ENCODE data around the gene STAMBPL1.

STAMBPL1 gene

DNA sequence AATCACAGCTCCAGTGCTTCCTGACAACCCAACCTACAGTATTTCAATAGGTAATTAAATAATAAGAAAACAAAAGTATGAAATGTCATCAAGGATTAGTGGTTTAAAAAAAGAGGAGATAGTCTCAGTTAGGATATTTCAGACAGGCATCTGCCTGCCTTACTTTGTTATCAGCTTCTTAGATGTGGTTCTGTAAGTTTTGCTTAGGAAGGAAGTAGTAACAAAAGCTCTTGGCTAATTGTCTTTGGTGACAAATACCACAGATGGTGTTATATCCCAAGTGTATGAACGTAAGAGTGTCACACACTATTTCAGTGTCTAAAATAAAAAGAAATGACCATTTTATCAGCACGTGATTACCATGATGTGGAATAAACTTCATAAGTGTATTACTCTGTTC, 82.3 kb downstream of the STAMBPL1 start:
- Histone ChIP-seq H3K79me2 (ENCODE audit: control insufficient read depth, insufficient read depth, low read length, unreplicated experiment) (no peaks in the 10 kb centered on the region), H3K36me3 (ENCODE audit: insufficient read depth, low read length) (no peaks in the 10 kb centered on the region), H3K4me1 (ENCODE audit: control insufficient read depth, insufficient read depth, low read length, unreplicated experiment) (no peaks in the 10 kb centered on the region), H3K27me3 (ENCODE audit: insufficient read depth, low read length) (no peaks in the 10 kb centered on the region), H3K4me3 (ENCODE audit: low read depth, low read length) (no peak overlapping the region), H3K27ac (ENCODE audit: low read depth, low read length) (no peak overlapping the region), H2AFZ (ENCODE audit: low read length, unreplicated experiment) (no peak overlapping the region)

DNA sequence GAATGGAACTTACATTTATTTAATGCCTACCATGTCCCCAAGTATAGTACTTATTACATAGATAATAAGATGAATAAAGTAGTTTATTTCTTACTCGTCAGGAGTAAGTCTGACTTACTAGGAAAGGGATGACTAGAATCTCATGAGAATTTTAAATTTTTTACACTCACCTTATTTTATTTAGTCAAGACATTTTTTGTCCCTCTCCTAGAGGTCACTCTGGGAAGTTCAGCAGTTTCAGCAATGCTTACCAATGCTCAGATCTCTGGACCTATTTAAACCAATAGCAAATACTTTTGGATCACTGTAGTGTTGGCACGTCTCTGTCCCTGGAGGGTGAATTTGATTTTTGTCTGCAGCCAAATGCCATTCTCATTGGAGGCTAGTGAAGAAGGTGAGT, 83.3 kb downstream of the STAMBPL1 start:
- no peaks in the 10 kb centered on the region for H3K79me2 ChIP-seq (ENCODE audit: control insufficient read depth, insufficient read depth, low read length, unreplicated experiment)
- H3K27ac ChIP-seq (ENCODE audit: low read depth, low read length), result no peak overlapping the region
- H3K4me1 ChIP-seq (ENCODE audit: control insufficient read depth, insufficient read depth, low read length, unreplicated experiment), result no peaks in the 10 kb centered on the region
- no peaks in the 10 kb centered on the region for H3K27me3 ChIP-seq (ENCODE audit: insufficient read depth, low read length)
- H3K36me3 ChIP-seq (ENCODE audit: insufficient read depth, low read length), result no peaks in the 10 kb centered on the region
- H3K4me3 ChIP-seq (ENCODE audit: low read depth, low read length), result no peak overlapping the region
- H2AFZ ChIP-seq (ENCODE audit: low read length, unreplicated experiment), result no peak overlapping the region

- no peaks in the 10 kb centered on the region for H3K27me3 ChIP-seq (ENCODE audit: insufficient read depth, low read length)
- no peak overlapping the region for H3K27ac ChIP-seq (ENCODE audit: low read depth, low read length)
- H3K36me3 ChIP-seq (ENCODE audit: insufficient read depth, low read length), result no peaks in the 10 kb centered on the region
- no peak overlapping the region for H3K4me3 ChIP-seq (ENCODE audit: low read depth, low read length)
- H3K4me1 ChIP-seq (ENCODE audit: control insufficient read depth, insufficient read depth, low read length, unreplicated experiment), result no peaks in the 10 kb centered on the region
- H3K79me2 ChIP-seq (ENCODE audit: control insufficient read depth, insufficient read depth, low read length, unreplicated experiment), result no peaks in the 10 kb centered on the region
- no peak overlapping the region for H2AFZ ChIP-seq (ENCODE audit: low read length, unreplicated experiment)
Measured at GRCh38 chr10:88964360-88964759, 84.3 kb downstream of the STAMBPL1 start.

GRCh38 chr10:88964869-88965415, 84.9 kb downstream of the STAMBPL1 start:
- H3K4me1 ChIP-seq (ENCODE audit: control insufficient read depth, insufficient read depth, low read length, unreplicated experiment), result no peaks in the 10 kb centered on the region
- no peaks in the 10 kb centered on the region for H3K27me3 ChIP-seq (ENCODE audit: insufficient read depth, low read length)
- H2AFZ ChIP-seq (ENCODE audit: low read length, unreplicated experiment), result no peak overlapping the region
- H3K79me2 ChIP-seq (ENCODE audit: control insufficient read depth, insufficient read depth, low read length, unreplicated experiment), result no peaks in the 10 kb centered on the region
- H3K4me3 ChIP-seq (ENCODE audit: low read depth, low read length), result no peak overlapping the region
- no peaks in the 10 kb centered on the region for H3K36me3 ChIP-seq (ENCODE audit: insufficient read depth, low read length)
- H3K27ac ChIP-seq (ENCODE audit: low read depth, low read length), result no peak overlapping the region

DNA sequence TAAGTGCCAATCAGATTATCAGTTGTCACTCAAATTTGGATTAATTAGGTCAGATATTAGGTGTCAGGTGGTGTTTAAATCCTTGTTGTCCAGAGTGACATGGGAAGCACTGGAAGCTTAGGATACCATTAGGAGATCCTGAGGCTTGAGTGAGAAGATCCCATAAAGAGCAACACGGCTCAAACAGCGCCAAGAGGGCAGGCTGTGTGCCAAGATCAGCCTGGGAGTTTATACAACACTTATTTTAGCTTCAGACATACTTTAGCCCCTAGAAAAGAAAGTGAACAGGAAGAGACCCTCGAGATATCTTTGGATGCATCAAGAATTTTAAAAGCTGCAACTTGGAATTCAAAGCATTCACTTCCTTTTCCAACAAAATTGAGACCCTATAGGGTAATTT, 86.8 kb downstream of the STAMBPL1 start:
- Histone ChIP-seq H3K4me1 (ENCODE audit: control insufficient read depth, insufficient read depth, low read length, unreplicated experiment) (no peaks in the 10 kb centered on the region), H3K4me3 (ENCODE audit: low read depth, low read length) (no peak overlapping the region), H3K79me2 (ENCODE audit: control insufficient read depth, insufficient read depth, low read length, unreplicated experiment) (no peaks in the 10 kb centered on the region), H2AFZ (ENCODE audit: low read length, unreplicated experiment) (no peak overlapping the region), H3K27me3 (ENCODE audit: insufficient read depth, low read length) (no peaks in the 10 kb centered on the region), H3K27ac (ENCODE audit: low read depth, low read length) (no peak overlapping the region), H3K36me3 (ENCODE audit: insufficient read depth, low read length) (no peaks in the 10 kb centered on the region)

- Histone ChIP-seq H3K4me3 (ENCODE audit: low read depth, low read length) (no peak overlapping the region), H3K79me2 (ENCODE audit: control insufficient read depth, insufficient read depth, low read length, unreplicated experiment) (no peaks in the 10 kb centered on the region), H3K4me1 (ENCODE audit: control insufficient read depth, insufficient read depth, low read length, unreplicated experiment) (peaks cover 2% of the 10 kb centered on the region), H2AFZ (ENCODE audit: low read length, unreplicated experiment) (no peak overlapping the region), H3K36me3 (ENCODE audit: insufficient read depth, low read length) (no peaks in the 10 kb centered on the region), H3K27ac (ENCODE audit: low read depth, low read length) (no peak overlapping the region), H3K27me3 (ENCODE audit: insufficient read depth, low read length) (no peaks in the 10 kb centered on the region)
Measured at GRCh38 chr10:88968391-88968790, 88.3 kb downstream of the STAMBPL1 start.

- peaks cover 14% of the 10 kb centered on the region for H3K4me1 ChIP-seq (ENCODE audit: control insufficient read depth, insufficient read depth, low read length, unreplicated experiment)
- H3K36me3 ChIP-seq (ENCODE audit: insufficient read depth, low read length), result no peaks in the 10 kb centered on the region
- H3K79me2 ChIP-seq (ENCODE audit: control insufficient read depth, insufficient read depth, low read length, unreplicated experiment), result no peaks in the 10 kb centered on the region
- no peak overlapping the region for H3K4me3 ChIP-seq (ENCODE audit: low read depth, low read length)
- no peaks in the 10 kb centered on the region for H3K27me3 ChIP-seq (ENCODE audit: insufficient read depth, low read length)
- no peak overlapping the region for H2AFZ ChIP-seq (ENCODE audit: low read length, unreplicated experiment)
- H3K27ac ChIP-seq (ENCODE audit: low read depth, low read length), result no peak overlapping the region
Measured at GRCh38 chr10:88971221-88972061, 91.4 kb downstream of the STAMBPL1 start.
